ENCODE data around the gene BCAS4.

- no peak for TF ChIP-seq POLR2A (IDR thresholded peaks at IDR 0.05)
- TF ChIP-seq, protein P1, sequence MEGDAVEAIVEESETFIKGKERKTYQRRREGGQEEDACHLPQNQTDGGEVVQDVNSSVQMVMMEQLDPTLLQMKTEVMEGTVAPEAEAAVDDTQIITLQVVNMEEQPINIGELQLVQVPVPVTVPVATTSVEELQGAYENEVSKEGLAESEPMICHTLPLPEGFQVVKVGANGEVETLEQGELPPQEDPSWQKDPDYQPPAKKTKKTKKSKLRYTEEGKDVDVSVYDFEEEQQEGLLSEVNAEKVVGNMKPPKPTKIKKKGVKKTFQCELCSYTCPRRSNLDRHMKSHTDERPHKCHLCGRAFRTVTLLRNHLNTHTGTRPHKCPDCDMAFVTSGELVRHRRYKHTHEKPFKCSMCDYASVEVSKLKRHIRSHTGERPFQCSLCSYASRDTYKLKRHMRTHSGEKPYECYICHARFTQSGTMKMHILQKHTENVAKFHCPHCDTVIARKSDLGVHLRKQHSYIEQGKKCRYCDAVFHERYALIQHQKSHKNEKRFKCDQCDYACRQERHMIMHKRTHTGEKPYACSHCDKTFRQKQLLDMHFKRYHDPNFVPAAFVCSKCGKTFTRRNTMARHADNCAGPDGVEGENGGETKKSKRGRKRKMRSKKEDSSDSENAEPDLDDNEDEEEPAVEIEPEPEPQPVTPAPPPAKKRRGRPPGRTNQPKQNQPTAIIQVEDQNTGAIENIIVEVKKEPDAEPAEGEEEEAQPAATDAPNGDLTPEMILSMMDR (IDR thresholded peaks at IDR 0.05) = no peak
These were observed 36.8 kb downstream of the BCAS4 start for GRCh38 chr20:50831622-50832021.

Data from right lobe of liver (tissue), 4 donors.